Esophagus squamous epithelium (tissue), 5 donors: ENCODE results near the gene ELOA2. TPM values are rescaled to one million over a fixed set of nuclear protein-coding genes. Genes with fewer than 3 reads are reported as not detected.
"Not testable (repeated sequence)": the region's sequence is repeated elsewhere in the genome, so short reads cannot be mapped to it uniquely, and the experiment has no call there.

ENCODE experiments used
- DNase-seq: peaks from one replicate; lab custom pipeline; 2025; lab: John Stamatoyannopoulos, UW
- H3K27ac ChIP-seq, 4 donors: fragments of 200-600 bp; sonication (generic); one replicate each; pipeline ENCODE4 v1.5.1; 2016 to 2019; ENCODE audit warnings: mild to moderate bottlenecking in 1 of 4
- H3K27me3 ChIP-seq, 4 donors: fragments of 200-600 bp; sonication (generic); 1 replicate in 3 of 4; 2 replicates in 1 of 4; pipeline versions ENCODE4 v1.5.1 to v1.6.0; 2017 to 2021; ENCODE audit warnings: antibody characterized with exemption in 1 of 4
- H3K36me3 ChIP-seq, 3 donors: fragments of 200-600 bp; sonication (generic); one replicate each; pipeline ENCODE4 v1.5.1; 2016 to 2019
- H3K4me1 ChIP-seq, 3 donors: fragments of 200-600 bp; sonication (generic); one replicate each; pipeline ENCODE4 v1.5.1; 2017 to 2019
- H3K4me3 ChIP-seq, 4 donors: fragments of 200-600 bp; sonication (generic); 1 replicate in 3 of 4; 2 replicates in 1 of 4; pipeline ENCODE4 v1.5.1; 2016 to 2019; ENCODE audit warnings: mild to moderate bottlenecking in 2 of 4, moderate library complexity in 1 of 4
- H3K9me3 ChIP-seq, 3 donors: fragments of 200-600 bp; sonication (generic); one replicate each; pipeline ENCODE4 v1.5.1; 2016 to 2019
- POLR2A ChIP-seq, 4 donors: fragments of 450-650 bp; IDR thresholded peaks; one replicate each; pipeline ENCODE4 v1.6.1; 2017; ENCODE audit warnings: antibody characterized with exemption in 4 of 4, mild to moderate bottlenecking in 4 of 4, moderate library complexity in 3 of 4
- WGBS, 2 donors: methylation state at CpG; one replicate each; pipeline ENCODE4 v1.1.5; 2018; 5-methylcytosine and 5-hydroxymethylcytosine counted together
- intact Hi-C: fragments of 100-400 bp; cut with DNase I; formaldehyde crosslinking; loops from one replicate; pipeline ENCODE4 v1.15.0; 2022
- total RNA-seq, 4 donors: library from RNA; depleted of rRNA; stranded (reverse); fragments of >200 nt; gene quantifications; one replicate each; pipeline ENCODE4 v1.1.0, GENCODE V29; 2016
- TF ChIP-seq, protein P1 (sequence below), 6 experiments: fragments of 450-650 bp in 4 of 6; fragments of 200-600 bp in 2 of 6; sonication (generic) in 2 of 6; IDR thresholded peaks; one replicate each; pipeline ENCODE4 v1.5.1; 2016 to 2019; ENCODE audit warnings: antibody characterized with exemption in 6 of 6, mild to moderate bottlenecking in 4 of 6, moderate library complexity in 4 of 6
- donor health status: DM: yes; HTN: yes; CAD: no.

ELOA2 gene
- total RNA-seq, 4 donors from 2014 or later: 0.38 TPM; not detected in 3

DNA sequence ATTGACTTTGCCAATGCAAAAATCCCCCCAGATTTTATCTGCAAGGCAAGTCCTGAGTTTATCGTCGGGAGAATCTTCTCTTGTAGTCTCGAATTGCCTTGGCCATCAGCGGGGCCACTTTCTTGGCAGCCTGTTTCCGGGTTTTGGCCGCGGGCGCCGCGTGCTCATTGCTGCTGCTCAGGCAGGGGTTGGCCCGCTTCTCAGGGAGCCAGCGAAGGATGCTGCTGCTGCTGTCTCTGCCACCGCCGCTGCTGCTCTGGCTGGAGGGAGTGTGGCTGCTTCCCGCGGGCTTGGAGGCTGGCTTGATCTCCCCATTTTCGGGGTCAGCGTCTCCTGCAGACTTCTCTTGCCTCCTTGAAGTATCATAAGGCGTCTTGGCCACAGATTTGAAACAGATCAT is 2.5 kb downstream of the ELOA2 start:
- no peak for DNase-seq
- H3K27ac ChIP-seq: no peak overlapping the region
- H3K4me3 ChIP-seq: no peak overlapping the region
- H3K9me3 ChIP-seq: no peaks in the 10 kb centered on the region
- no peaks in the 10 kb centered on the region for H3K36me3 ChIP-seq
- no peak for TF ChIP-seq POLR2A (IDR thresholded peaks at IDR 0.05)
- TF ChIP-seq, protein P1, sequence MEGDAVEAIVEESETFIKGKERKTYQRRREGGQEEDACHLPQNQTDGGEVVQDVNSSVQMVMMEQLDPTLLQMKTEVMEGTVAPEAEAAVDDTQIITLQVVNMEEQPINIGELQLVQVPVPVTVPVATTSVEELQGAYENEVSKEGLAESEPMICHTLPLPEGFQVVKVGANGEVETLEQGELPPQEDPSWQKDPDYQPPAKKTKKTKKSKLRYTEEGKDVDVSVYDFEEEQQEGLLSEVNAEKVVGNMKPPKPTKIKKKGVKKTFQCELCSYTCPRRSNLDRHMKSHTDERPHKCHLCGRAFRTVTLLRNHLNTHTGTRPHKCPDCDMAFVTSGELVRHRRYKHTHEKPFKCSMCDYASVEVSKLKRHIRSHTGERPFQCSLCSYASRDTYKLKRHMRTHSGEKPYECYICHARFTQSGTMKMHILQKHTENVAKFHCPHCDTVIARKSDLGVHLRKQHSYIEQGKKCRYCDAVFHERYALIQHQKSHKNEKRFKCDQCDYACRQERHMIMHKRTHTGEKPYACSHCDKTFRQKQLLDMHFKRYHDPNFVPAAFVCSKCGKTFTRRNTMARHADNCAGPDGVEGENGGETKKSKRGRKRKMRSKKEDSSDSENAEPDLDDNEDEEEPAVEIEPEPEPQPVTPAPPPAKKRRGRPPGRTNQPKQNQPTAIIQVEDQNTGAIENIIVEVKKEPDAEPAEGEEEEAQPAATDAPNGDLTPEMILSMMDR (IDR thresholded peaks at IDR 0.05): no peak
- no peaks in the 10 kb centered on the region for H3K27me3 ChIP-seq
- WGBS, 2 donors: 88% methylated on average over 10 to 16 of the region's 19 CpGs
- intact Hi-C loops: no loop called here
- no peaks in the 10 kb centered on the region for H3K4me1 ChIP-seq

DNA sequence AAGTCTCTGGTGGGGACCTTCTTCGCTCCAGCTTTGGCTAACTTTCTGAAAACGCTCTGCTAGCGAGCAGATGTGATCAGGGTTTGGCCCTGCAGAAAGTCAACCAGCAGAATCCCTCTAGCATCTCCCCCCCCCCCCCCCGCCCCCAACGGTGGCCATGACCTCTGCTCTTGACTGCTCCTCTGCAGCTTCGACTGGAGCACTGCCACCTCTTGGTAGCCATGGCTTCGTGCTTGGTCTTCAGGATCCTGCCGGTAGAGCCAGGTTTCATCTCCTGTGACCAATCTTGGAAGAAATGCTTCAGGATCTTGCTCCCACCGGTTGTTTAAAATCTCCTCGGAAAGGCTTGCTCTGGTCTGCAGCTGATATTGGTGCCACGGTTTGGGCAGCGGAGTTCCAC is 4.5 kb downstream of the ELOA2 start:
- H3K27me3 ChIP-seq, H3K36me3 ChIP-seq, H3K4me1 ChIP-seq, intact Hi-C loops, H3K9me3 ChIP-seq, H3K4me3 ChIP-seq, H3K27ac ChIP-seq, DNase-seq: not testable (repeated sequence)
- 98% methylated on average over 4 of the region's 12 CpGs for WGBS, 2 donors

DNA sequence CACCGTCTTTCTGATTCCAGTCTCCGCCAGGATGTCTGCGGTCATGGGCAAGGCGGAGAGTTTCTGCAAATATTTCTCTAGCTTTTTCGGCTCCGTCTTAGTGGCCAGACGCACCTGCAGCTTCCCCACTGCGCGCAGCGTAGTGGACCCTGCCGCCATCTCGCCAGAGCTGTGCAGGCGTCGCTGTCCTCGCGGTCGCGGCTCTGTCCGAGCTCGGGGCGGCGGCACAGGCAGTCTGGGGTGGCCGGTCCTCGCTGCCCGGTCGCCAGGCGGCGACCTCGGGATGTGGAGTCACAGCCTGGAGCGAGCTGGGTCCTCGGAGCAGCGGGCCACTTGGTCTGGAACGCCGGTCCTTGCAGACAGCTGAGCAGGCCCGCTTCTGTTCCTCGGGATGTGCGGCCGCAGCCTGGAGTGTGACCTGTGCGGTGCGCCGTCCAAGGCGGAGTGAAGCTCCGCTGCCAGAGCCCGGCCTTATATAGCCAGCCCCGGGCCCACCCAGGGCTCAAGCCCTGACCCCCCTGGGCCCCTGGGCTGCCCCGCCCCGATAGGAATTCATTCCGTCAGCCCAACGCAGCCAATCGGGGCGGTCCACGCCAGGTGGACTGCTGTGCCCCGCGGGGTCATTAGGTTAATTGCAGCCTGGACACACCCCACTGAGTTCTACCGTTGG is 5.6 kb downstream of the ELOA2 start:
- H3K9me3 ChIP-seq, H3K36me3 ChIP-seq, H3K27me3 ChIP-seq, intact Hi-C loops, H3K27ac ChIP-seq, H3K4me1 ChIP-seq, H3K4me3 ChIP-seq, DNase-seq: not testable (repeated sequence)
- no CpG with 5 or more reads among the region's 55 CpGs for WGBS, 2 donors

DNA sequence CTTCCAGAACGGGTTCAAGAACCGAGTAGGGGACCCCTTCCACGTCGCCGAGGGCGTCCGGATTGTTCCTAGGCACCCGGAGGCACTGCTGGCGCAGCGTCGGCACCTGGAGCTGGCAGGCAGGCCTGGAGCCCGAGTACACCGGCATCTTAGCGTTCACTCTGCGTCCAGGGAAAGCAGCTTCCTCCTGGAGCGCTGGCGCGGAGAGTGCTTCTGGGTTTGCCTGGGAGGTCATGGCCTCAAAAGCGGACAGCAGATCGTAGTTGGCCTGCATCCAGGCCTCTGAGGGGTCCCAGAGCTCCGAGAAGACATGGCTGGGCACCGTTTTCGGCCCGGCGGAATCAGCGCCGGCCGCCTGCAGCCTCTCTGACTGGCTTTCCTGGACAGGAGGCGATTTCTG is 6.7 kb downstream of the ELOA2 start:
- intact Hi-C loops, DNase-seq, H3K36me3 ChIP-seq, H3K27me3 ChIP-seq, H3K27ac ChIP-seq, H3K9me3 ChIP-seq, H3K4me1 ChIP-seq, H3K4me3 ChIP-seq: not testable (repeated sequence)
- WGBS, 2 donors: no CpG with 5 or more reads among the region's 29 CpGs

GRCh38 chr18:47025557-47026174 is 9.8 kb downstream of the ELOA2 start:
- 72 to 82% methylated on average over 6 to 8 of the region's 17 CpGs for WGBS, 2 donors

GRCh38 chr18:47023769-47024465 is 11.5 kb downstream of the ELOA2 start:
- H3K36me3 ChIP-seq, H3K9me3 ChIP-seq, DNase-seq, intact Hi-C loops, H3K4me1 ChIP-seq, H3K27me3 ChIP-seq, H3K27ac ChIP-seq, H3K4me3 ChIP-seq: not testable (repeated sequence)
- WGBS, 2 donors: no CpG with 5 or more reads among the region's 55 CpGs

More at GRCh38 chr18:47025557-47026174, 9.8 kb downstream of the ELOA2 start:
- H3K9me3 ChIP-seq, H3K4me3 ChIP-seq, H3K36me3 ChIP-seq, H3K27ac ChIP-seq, H3K27me3 ChIP-seq, intact Hi-C loops, DNase-seq, H3K4me1 ChIP-seq: not testable (repeated sequence)

DNA sequence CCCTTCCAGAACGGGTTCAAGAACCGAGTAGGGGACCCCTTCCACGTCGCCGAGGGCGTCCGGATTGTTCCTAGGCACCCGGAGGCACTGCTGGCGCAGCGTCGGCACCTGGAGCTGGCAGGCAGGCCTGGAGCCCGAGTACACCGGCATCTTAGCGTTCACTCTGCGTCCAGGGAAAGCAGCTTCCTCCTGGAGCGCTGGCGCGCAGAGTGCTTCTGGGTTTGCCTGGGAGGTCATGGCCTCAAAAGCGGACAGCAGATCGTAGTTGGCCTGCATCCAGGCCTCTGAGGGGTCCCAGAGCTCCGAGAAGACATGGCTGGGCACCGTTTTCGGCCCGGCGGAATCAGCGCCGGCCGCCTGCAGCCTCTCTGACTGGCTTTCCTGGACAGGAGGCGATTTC is 12.6 kb downstream of the ELOA2 start:
- WGBS, 2 donors: 87% methylated on average over 9 of the region's 29 CpGs; no CpG with 5 or more reads in 1 of the 2 donors
- H3K27ac ChIP-seq, DNase-seq, intact Hi-C loops, H3K36me3 ChIP-seq, H3K9me3 ChIP-seq, H3K27me3 ChIP-seq, H3K4me1 ChIP-seq, H3K4me3 ChIP-seq: not testable (repeated sequence)

DNA sequence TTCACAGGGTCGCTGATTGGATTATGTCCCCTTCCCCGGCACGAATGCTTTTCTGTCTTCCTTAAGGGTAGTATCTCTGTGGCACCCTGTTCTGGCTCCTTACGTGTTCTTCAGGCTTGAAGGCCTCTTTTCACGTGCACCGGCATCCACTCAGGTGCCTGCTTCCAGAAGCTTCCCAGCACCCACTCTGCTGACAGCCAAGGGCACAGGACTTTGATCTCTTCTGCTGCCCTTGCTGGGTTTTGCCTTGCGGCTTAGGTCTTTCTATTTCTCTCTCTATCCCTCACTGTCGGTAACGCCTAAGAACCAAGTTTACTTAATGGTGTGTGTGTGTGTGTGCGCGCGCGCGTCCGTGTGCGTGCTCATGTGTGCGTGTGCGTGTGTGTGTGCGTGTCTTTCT is 14.7 kb downstream of the ELOA2 start:
- intact Hi-C loops, H3K4me3 ChIP-seq, H3K4me1 ChIP-seq, H3K27me3 ChIP-seq, H3K27ac ChIP-seq, H3K9me3 ChIP-seq, DNase-seq, H3K36me3 ChIP-seq: not testable (repeated sequence)
- WGBS, 2 donors: no CpG with 5 or more reads among the region's 19 CpGs

DNA sequence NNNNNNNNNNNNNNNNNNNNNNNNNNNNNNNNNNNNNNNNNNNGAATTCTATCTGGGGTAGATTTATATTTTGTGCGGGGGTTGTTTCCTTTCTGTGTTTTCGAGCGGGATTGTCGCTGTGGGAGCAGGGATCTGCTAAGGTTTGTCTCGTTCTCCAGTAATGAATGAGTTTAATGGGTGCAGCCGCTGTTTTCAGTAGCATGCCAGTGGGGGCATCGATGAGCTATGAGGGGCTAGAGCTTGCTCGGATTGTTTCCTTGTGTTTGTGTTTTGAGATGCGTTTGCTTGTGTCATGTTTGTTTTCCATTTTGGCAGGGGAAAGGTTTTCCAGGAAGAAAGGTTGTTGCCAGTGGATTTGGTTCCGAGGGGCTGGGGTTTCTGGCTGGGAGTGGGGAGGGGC is 15.6 kb downstream of the ELOA2 start:
- H3K27ac ChIP-seq, H3K9me3 ChIP-seq, H3K36me3 ChIP-seq, H3K27me3 ChIP-seq, intact Hi-C loops, DNase-seq, H3K4me3 ChIP-seq, H3K4me1 ChIP-seq: not testable (repeated sequence)
- no CpG with 5 or more reads among the region's 10 CpGs for WGBS, 2 donors
